Progenitor cell of endocrine pancreas (in vitro differentiated cells): ENCODE data around the gene PICK1. TPM values are rescaled to one million over a fixed set of nuclear protein-coding genes. Genes with fewer than 3 reads are reported as not detected.
"Not testable (repeated sequence)": the region's sequence is repeated elsewhere in the genome, so short reads cannot be mapped to it uniquely, and the experiment has no call there.

Source experiments
- DNase-seq: peaks from one replicate; pipeline ENCODE4 v3.0.0; 2021; ENCODE audit warnings: low spot score; ENCODE audit not compliant: unreplicated experiment
- H3K27ac Mint-ChIP-seq: 2 replicates; pipeline ENCODE4 v1.8.0; 2021; ENCODE audit warnings: mild to moderate bottlenecking, moderate library complexity, mixed read lengths
- H3K27me3 Mint-ChIP-seq: 2 replicates; pipeline ENCODE4 v1.8.0; 2021; ENCODE audit warnings: mixed read lengths
- H3K36me3 Mint-ChIP-seq: 2 replicates; pipeline ENCODE4 v1.8.0; 2022; ENCODE audit warnings: mixed read lengths; ENCODE audit not compliant: insufficient read depth
- H3K4me1 Mint-ChIP-seq: 2 replicates; pipeline ENCODE4 v1.8.0; 2021; ENCODE audit warnings: low read depth, mixed read lengths
- H3K4me3 Mint-ChIP-seq: 2 replicates; pipeline ENCODE4 v1.8.0; 2021; ENCODE audit warnings: low read depth, mild to moderate bottlenecking, moderate library complexity, mixed read lengths
- H3K9me3 Mint-ChIP-seq: 2 replicates; pipeline ENCODE4 v1.8.0; 2021; ENCODE audit warnings: low read depth, mixed read lengths
- total RNA-seq: library from RNA; stranded (reverse); gene quantifications from 2 replicates; pipeline ENCODE4 v1.2.1, GENCODE V29; 2021
- TF ChIP-seq, protein P1 (sequence below): fragments of 200-600 bp; sonication (generic); IDR thresholded peaks from one replicate; pipeline ENCODE4 v1.5.0; 2021; ENCODE audit warnings: antibody characterized with exemption, mild to moderate bottlenecking; ENCODE audit not compliant: unreplicated experiment

PICK1 gene
- total RNA-seq, 1 donor from 2014 or later: 67.3 TPM

DNA sequence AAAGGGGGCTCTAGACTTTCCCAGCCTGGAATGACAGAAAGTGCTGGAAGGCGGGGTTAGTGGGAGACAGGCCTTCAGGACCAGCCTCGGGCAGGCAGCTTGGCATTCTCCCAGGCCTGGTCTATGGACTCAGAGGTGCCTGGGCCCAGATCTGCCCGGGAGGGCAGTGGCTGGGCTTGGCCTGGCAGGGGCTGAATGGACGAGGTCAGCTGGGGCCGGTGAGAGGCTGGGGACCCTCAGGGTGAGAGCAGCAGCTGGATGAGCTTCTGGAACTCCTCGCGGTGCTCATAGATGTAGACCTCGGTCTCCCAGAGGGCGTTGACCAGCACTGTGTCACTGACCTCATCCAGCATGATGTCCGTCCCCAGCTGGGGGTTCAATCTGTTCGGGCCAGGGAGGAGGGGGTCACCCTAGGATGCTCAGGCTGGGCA is 54.7 kb downstream of the PICK1 start:
- DNase-seq: no peak
- TF ChIP-seq, protein P1, sequence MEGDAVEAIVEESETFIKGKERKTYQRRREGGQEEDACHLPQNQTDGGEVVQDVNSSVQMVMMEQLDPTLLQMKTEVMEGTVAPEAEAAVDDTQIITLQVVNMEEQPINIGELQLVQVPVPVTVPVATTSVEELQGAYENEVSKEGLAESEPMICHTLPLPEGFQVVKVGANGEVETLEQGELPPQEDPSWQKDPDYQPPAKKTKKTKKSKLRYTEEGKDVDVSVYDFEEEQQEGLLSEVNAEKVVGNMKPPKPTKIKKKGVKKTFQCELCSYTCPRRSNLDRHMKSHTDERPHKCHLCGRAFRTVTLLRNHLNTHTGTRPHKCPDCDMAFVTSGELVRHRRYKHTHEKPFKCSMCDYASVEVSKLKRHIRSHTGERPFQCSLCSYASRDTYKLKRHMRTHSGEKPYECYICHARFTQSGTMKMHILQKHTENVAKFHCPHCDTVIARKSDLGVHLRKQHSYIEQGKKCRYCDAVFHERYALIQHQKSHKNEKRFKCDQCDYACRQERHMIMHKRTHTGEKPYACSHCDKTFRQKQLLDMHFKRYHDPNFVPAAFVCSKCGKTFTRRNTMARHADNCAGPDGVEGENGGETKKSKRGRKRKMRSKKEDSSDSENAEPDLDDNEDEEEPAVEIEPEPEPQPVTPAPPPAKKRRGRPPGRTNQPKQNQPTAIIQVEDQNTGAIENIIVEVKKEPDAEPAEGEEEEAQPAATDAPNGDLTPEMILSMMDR: no peak
- no peaks in the 10 kb centered on the region for H3K9me3 Mint-ChIP-seq
- peaks cover 13% of the 10 kb centered on the region for H3K4me1 Mint-ChIP-seq
- peaks cover 3% of the 10 kb centered on the region for H3K36me3 Mint-ChIP-seq
- H3K4me3 Mint-ChIP-seq: no peak overlapping the region
- peaks cover 3% of the 10 kb centered on the region for H3K27me3 Mint-ChIP-seq
- H3K27ac Mint-ChIP-seq: no peak overlapping the region

DNA sequence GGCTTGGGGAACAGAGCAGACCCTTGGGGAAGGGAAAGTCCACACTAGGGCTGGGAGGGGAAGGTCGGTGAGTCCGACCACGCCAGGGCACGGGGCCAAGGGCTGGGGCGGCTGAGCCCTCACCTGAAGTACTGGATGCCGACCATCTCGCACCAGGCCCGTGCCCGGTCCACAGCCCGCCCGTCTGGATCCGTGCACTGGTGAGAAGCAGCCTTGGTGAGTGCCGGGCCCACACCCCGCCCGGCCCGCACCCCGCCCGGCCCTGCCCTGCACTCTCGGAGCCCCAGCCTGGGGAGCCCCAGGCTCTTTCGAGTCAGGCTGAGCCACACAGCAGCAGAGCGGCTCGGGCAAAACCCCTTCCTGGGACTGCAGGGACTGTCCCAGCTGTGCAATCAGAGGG is 55.2 kb downstream of the PICK1 start:
- DNase-seq: no peak
- no peak overlapping the region for H3K27ac Mint-ChIP-seq
- TF ChIP-seq, protein P1: no peak
- H3K36me3 Mint-ChIP-seq: peaks cover 3% of the 10 kb centered on the region
- H3K9me3 Mint-ChIP-seq: no peaks in the 10 kb centered on the region
- H3K27me3 Mint-ChIP-seq: peaks cover 3% of the 10 kb centered on the region
- H3K4me1 Mint-ChIP-seq: peaks cover 13% of the 10 kb centered on the region
- no peak overlapping the region for H3K4me3 Mint-ChIP-seq

DNA sequence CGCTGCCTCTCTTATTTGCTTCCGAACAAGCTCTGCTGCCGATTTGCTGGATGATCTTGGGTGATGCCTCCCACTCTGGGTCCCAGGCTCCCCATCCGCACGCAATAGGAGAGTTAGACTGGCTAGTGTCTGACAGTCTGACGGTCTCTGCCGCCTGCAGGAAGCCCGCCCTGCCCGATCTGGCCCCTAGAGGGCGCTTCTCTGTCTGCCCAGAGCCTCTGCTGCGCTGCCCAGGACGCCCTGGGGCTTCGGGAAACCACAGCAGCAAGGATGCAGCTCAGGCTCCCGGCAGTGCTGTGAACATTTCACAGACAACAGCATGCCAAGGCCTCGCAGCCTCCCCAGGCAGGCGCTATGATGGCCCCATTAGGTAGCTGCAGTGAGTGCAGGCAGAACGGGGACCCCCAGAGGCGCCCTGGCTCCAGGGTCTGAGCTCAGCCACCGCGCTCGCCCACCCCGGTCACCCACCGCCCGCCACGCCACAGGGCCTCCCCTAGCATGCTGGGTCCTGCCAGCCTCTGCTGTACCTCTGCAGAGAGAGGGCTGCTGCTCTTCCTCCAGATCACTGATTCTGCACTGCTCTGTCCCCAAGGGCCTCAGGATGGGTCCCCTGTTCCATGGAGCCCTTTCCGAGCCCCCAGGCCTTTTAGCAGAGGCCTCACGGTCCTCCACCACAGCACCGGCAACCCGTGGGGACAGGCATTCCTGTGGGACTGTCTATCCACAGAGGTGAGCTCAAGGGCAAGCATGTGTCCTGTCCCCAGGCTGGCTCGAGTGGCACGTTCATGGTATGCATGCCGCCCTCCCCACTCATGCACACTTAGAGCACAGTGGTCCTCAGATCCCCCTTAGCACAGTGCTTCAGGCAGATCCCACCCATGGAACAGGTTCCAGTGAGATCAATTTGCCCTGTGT is 57.5 kb downstream of the PICK1 start:
- Mint-ChIP-seq H3K36me3 (peaks cover 3% of the 10 kb centered on the region), H3K27ac (no peak overlapping the region), H3K27me3 (peaks cover 3% of the 10 kb centered on the region), H3K4me1 (peaks cover 13% of the 10 kb centered on the region), H3K4me3 (no peak overlapping the region), H3K9me3 (no peaks in the 10 kb centered on the region)
- TF ChIP-seq, protein P1: peak; percentile 95
- DNase-seq: peak; percentile 84

DNA sequence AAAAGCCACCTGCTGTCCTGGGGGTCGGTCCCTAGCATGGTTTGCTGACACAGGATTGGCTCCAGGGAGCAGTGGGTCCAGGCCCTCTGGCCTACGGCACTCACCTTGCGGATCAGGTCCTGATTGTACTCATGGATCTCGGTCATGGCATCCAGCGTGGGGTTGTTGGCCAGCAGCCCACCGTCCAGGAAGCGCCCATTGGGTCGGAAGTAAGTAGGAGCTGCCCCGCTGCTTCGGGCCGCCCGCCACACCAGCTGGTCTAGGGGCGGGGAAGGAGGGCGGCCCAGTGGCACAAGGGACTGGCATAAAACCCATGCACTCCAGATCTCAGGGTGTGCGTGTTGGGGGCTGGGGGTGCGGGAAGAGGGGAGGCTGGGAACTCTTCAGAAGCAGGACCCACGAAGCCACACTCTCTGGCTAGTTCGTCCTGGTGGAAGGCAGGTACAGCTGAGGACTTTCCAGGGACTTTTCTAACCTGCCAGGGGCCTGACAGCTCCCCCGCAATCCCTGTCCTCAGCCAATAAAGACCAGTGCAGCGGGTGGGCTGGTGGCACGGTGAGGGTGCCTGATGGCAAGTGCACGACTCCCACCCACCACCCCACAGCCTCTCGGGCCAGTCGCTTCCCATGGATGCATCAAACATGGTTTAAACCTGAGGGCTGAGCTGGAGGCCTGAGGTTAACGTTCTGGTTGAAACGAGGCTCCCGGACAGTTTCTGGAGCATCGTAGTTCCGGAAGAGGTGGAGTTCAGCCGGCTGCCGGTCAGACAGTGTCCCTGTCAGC is 58.4 kb downstream of the PICK1 start:
- TF ChIP-seq, protein P1: no peak
- peaks cover 3% of the 10 kb centered on the region for H3K27me3 Mint-ChIP-seq
- H3K36me3 Mint-ChIP-seq: peaks cover 3% of the 10 kb centered on the region
- DNase-seq: no peak
- no peaks in the 10 kb centered on the region for H3K9me3 Mint-ChIP-seq
- no peak overlapping the region for H3K27ac Mint-ChIP-seq
- no peak overlapping the region for H3K4me3 Mint-ChIP-seq
- H3K4me1 Mint-ChIP-seq: peaks cover 12% of the 10 kb centered on the region

DNA sequence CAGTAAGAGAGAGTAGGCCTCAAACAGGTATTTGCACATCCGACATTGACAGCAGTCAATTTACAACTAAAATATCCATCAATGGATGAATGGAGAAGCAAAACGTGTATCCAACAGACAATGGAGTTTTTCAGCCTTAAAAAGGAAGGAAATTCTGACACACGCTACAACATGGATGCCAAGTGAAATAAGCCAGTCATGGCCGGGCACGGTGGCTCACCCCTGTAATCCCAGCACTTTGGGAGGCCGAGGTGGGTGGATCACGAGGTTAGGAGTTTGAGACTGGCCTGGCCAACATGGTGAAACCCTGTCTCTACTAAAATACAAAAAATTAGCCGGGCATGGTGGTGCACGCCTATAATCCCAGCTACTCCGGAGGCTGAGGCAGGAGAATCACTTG is 60.4 kb downstream of the PICK1 start:
- not testable (repeated sequence) for H3K4me3 Mint-ChIP-seq, H3K9me3 Mint-ChIP-seq, H3K27ac Mint-ChIP-seq, H3K36me3 Mint-ChIP-seq, H3K4me1 Mint-ChIP-seq, H3K27me3 Mint-ChIP-seq, DNase-seq
